Kidney (tissue), 14 donors: ENCODE data around the gene KIAA1143. TPM values are rescaled to one million over a fixed set of nuclear protein-coding genes. Genes with fewer than 3 reads are reported as not detected.

Experiments used
- DNase-seq, 5 donors: peaks; one replicate each; pipeline ENCODE4 v3.0.0-alpha.2; 2013 to 2020
- FAIRE-seq: peaks from 2 replicates; lab custom pipeline; 2012; peaks lifted over from hg19 to GRCh38; lab: Jason Lieb, UNC
- H3K27ac ChIP-seq, 2 donors: one replicate each; pipeline ENCODE4 v1.7.0; 2013; ENCODE audit warnings: low read depth in 2 of 2, low read length in 2 of 2, inconsistent platforms in 1 of 2
- H3K27me3 ChIP-seq: one replicate; pipeline ENCODE4 v1.7.1; 2013; ENCODE audit warnings: low read length, inconsistent platforms; ENCODE audit not compliant: control insufficient read depth, insufficient read depth
- H3K36me3 ChIP-seq, 3 donors: one replicate each; pipeline versions ENCODE4 v1.7.0 to v1.7.1; 2013; ENCODE audit warnings: low read length in 3 of 3, control low read depth in 1 of 3, inconsistent platforms in 1 of 3; ENCODE audit not compliant: insufficient read depth in 3 of 3, control insufficient read depth in 2 of 3
- H3K4me1 ChIP-seq, 3 donors: one replicate each; pipeline versions ENCODE4 v1.7.0 to v1.7.1; 2013; ENCODE audit warnings: low read length in 3 of 3, inconsistent platforms in 1 of 3, low read depth in 1 of 3; ENCODE audit not compliant: control insufficient read depth in 2 of 3, insufficient read depth in 2 of 3
- H3K4me3 ChIP-seq, 3 donors: one replicate each; pipeline versions ENCODE4 v1.7.0 to v1.8.1; 2013; ENCODE audit warnings: low read length in 3 of 3, control low read depth in 1 of 3, inconsistent platforms in 1 of 3
- H3K9ac ChIP-seq, 3 donors: one replicate each; pipeline versions ENCODE4 v1.7.0 to v1.7.1; 2013; ENCODE audit warnings: low read length in 3 of 3, control low read depth in 1 of 3, inconsistent platforms in 1 of 3
- H3K9me3 ChIP-seq, 3 donors: one replicate each; pipeline versions ENCODE4 v1.7.0 to v1.7.1; 2013; ENCODE audit warnings: low read length in 3 of 3, control low read depth in 1 of 3, inconsistent platforms in 1 of 3; ENCODE audit not compliant: control insufficient read depth in 2 of 3, insufficient read depth in 1 of 3
- CTCF ChIP-seq: IDR thresholded peaks from 3 replicates; pipeline ENCODE4 v1.5.1; 2012; ENCODE audit warnings: mild to moderate bottlenecking, moderate library complexity, borderline replicate concordance; ENCODE audit not compliant: insufficient read depth; ENCODE audit errors: extremely low read depth
- intact Hi-C: fragments of 100-400 bp; cut with DNase I; formaldehyde crosslinking; loops from one replicate; pipeline ENCODE4 v1.11.1; 2022
- polyA plus RNA-seq: library from polyadenylated mRNA; stranded (reverse); fragments of 350-450 nt; fragmentation: Illumina TruSeq; extraction: RNeasy Lipid Tissue Mini Kit (QIAGEN cat#74804); gene quantifications from one replicate; pipeline ENCODE4 v1.2.3, GENCODE V29; 2014; ENCODE audit warnings: low read depth, low replicate concordance; ENCODE audit not compliant: insufficient read depth
- total RNA-seq: library from RNA; stranded (reverse); fragmentation: NEBNext Ultra II Directional; extraction: Animal tissue kit (Norgen Biotek cat#: 25700); gene quantifications from one replicate; pipeline ENCODE4 v1.2.1, GENCODE V29; 2021
- donor health status: control.
- donor health status: control.
- donor health status: control.
- donor health status: control.
- donor health status: control.
- donor health status: DM: yes; HTN: yes; CAD: no.
- donor health status: Normal renal cell carcinoma (clear cell type).

Gene KIAA1143
- total and polyA plus RNA-seq, 2 donors from 2014 or later: 8.3 to 27.6 TPM

GRCh38 chr3:44772099-44772442 lies 10.7 kb upstream of the KIAA1143 start:
- no peaks in the 10 kb centered on the region for H3K36me3 ChIP-seq
- intact Hi-C loops: no loop called here
- DNase-seq (no peak), FAIRE-seq (no peak)
- TF ChIP-seq CTCF: no peak
- no peak overlapping the region for H3K9ac ChIP-seq
- no peaks in the 10 kb centered on the region for H3K27me3 ChIP-seq
- no peak overlapping the region for H3K27ac ChIP-seq
- no peak overlapping the region for H3K4me3 ChIP-seq
- peaks cover 0 to 10% (median 0%) of the 10 kb centered on the region in 3 donors for H3K9me3 ChIP-seq
- H3K4me1 ChIP-seq: no peaks in the 10 kb centered on the region

GRCh38 chr3:44771424-44772098 lies 10.1 kb upstream of the KIAA1143 start:
- intact Hi-C loops: no loop called here
- H3K4me3 ChIP-seq: no peak overlapping the region
- no peak for TF ChIP-seq CTCF
- DNase-seq (no peak), FAIRE-seq (no peak)
- no peak overlapping the region for H3K9ac ChIP-seq
- no peaks in the 10 kb centered on the region for H3K36me3 ChIP-seq
- peaks cover 0 to 10% (median 0%) of the 10 kb centered on the region in 3 donors for H3K9me3 ChIP-seq
- H3K27me3 ChIP-seq: no peaks in the 10 kb centered on the region
- H3K27ac ChIP-seq: no peak overlapping the region
- no peaks in the 10 kb centered on the region for H3K4me1 ChIP-seq

GRCh38 chr3:44764248-44764647 lies 2.8 kb upstream of the KIAA1143 start:
- Histone ChIP-seq H3K27me3 (no peaks in the 10 kb centered on the region), H3K4me1 (peaks cover 0 to 4% (median 0%) of the 10 kb centered on the region in 3 donors), H3K9ac (no peak overlapping the region), H3K4me3 (no peak overlapping the region), H3K27ac (no peak overlapping the region), H3K36me3 (peaks cover 0 to under 1% (median 0%) of the 10 kb centered on the region in 3 donors), H3K9me3 (no peaks in the 10 kb centered on the region)
- intact Hi-C loops: no loop called here
- FAIRE-seq (no peak), DNase-seq (no peak)
- TF ChIP-seq CTCF: no peak
